ENCODE results near the gene MELTF.

DNA sequence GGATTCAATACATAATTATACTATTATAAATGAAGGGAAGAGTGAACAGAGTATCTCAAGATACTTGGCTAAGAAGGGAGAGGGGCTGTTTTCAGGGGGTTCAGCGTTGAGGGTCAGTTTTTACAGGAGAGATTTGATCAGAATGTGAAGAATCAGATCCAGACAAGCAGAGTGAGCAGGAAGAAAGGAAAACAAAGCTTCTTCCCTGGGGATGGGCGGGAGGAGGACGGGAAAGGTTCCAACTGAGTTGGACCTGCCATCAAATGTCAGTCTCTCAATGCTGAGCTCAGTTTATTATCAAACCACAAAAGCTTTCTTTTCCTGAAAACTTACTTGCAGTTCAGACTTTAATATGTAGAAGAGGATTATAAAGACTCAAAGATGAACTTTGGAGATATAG is 6.0 kb upstream of the MELTF start:
- TF ChIP-seq, protein P1, sequence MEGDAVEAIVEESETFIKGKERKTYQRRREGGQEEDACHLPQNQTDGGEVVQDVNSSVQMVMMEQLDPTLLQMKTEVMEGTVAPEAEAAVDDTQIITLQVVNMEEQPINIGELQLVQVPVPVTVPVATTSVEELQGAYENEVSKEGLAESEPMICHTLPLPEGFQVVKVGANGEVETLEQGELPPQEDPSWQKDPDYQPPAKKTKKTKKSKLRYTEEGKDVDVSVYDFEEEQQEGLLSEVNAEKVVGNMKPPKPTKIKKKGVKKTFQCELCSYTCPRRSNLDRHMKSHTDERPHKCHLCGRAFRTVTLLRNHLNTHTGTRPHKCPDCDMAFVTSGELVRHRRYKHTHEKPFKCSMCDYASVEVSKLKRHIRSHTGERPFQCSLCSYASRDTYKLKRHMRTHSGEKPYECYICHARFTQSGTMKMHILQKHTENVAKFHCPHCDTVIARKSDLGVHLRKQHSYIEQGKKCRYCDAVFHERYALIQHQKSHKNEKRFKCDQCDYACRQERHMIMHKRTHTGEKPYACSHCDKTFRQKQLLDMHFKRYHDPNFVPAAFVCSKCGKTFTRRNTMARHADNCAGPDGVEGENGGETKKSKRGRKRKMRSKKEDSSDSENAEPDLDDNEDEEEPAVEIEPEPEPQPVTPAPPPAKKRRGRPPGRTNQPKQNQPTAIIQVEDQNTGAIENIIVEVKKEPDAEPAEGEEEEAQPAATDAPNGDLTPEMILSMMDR (IDR thresholded peaks at IDR 0.05; ENCODE audit: poor library complexity) = no peak
- TF ChIP-seq EZH2phosphoT487 (IDR thresholded peaks at IDR 0.05; ENCODE audit: low read depth, severe bottlenecking, unreplicated experiment) (no peak), EZH2 (IDR thresholded peaks at IDR 0.05; ENCODE audit: borderline replicate concordance) (no peak)

Data from hepatocyte (in vitro differentiated cells).